ENCODE measurements around the gene CERS4.
"Not testable (repeated sequence)": the region's sequence is repeated elsewhere in the genome, so short reads cannot be mapped to it uniquely, and the experiment has no call there.

The CERS4 gene

DNA sequence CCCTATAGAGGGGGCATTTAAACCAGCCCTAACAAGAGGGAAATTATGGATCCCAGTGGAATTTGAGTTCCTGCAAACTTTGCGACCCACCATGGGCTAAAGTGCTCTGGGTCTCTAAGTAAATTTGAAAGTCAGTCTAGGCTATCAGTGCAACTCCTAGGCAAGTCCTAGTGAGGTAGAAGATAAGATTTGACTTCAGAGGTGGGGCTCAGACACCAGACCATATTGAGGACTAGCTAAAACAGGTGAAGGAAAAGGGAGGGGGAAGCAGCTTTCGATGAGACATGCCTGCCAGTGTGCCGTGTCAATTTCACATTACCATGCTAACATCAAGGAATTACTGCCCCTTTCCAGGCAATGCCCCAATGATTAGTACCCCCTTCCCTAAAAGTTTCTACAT lies 60.6 kb downstream of the CERS4 start:
- DNase-seq = no peak

DNA sequence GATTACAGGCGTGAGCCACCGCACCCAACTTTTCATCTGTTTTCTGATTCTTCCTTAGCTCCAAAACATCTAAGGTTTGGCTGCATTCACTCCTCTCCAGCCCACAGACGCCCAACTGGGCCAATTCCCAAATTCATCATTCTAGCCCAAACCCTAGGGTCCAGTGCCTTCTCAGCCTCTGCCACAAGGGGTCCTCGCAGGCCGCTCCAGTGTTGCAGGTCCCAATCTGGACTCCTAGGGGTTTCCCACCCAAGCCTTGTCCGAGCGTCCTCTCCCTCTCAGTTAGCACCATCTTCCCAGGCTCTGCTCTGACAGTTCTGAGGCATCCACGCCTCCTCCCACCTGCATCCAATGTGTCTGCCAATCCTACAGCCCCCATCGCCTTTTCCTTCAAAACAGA lies 67.3 kb downstream of the CERS4 start:
- not testable (repeated sequence) for DNase-seq

DNA sequence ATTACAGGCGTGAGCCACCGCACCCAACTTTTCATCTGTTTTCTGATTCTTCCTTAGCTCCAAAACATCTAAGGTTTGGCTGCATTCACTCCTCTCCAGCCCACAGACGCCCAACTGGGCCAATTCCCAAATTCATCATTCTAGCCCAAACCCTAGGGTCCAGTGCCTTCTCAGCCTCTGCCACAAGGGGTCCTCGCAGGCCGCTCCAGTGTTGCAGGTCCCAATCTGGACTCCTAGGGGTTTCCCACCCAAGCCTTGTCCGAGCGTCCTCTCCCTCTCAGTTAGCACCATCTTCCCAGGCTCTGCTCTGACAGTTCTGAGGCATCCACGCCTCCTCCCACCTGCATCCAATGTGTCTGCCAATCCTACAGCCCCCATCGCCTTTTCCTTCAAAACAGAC lies 82.2 kb downstream of the CERS4 start:
- DNase-seq = not testable (repeated sequence)

DNA sequence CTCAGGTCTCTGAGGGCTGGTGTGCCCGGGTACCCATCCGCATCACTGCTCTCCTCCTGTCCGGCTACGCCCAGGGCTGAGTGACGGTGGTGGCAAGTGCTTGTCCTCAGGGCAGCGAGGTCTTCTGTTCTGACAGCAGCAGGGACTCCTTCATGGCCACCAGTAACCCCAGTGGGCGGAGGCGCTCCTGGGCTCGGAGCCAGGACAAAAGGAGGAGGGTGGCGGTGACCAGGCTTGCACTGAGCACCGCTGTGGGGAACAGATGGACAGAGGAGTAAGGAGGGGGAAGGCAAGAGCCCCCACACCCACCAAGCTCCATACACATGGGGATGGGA lies 93.2 kb downstream of the CERS4 start:
- DNase-seq = no peak

DNA sequence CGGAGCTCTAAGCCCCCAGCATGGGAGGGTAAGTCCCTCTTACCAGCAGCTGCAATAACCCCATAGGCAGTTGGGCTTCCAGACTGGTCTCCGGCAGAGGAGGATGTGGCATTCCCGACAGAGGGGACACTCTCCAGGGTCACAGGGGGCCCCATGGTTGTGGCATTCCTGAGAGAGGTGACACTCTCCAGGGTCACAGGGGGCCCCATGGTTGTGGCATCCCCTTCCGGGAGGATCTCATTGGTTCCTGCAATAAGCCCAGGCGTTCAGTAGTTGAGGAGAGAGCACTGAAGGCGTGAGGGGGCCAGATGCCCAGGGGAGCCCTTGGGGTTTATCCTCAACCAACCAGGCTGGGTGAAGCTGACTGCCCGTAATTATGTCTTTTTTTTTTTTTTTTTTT lies 93.6 kb downstream of the CERS4 start:
- no peak for DNase-seq

DNA sequence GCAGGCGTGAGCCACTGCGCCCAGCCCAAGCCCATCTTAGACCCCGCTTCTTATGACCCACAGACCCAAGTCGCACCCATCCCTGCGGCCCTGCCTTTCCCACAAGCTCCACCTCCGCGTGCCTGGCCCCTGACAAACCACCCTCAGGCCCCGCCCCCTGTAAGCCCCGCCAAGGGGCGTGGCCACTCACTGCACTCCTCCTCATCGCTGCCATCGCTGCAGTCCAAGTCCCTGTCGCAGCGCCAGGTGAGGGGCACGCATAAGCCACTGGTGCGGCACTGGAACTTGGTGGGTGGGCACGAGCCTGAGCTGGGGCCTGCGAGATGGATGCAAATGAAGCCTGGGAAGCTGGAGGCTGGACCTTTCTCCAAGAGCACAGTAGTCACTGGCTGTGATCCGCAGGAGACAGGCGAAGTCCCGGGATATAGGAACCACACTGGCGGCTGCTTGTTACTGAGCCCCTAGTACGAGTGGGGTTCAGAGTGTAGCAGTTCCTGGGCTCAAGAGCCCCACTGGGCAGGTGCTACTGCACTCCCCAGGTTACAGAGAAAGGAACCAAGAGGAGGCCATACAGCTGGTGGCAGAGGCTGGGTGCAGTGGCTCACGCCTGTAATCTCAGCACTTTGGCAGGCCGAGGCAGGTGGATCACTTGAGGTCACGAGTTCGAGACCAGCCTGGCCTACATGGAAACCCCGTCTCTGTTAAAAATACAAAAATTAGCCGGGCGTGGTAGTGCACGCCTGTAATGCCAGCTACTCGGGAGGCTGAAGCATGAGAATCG lies 95.9 kb downstream of the CERS4 start:
- DNase-seq = no peak

DNA sequence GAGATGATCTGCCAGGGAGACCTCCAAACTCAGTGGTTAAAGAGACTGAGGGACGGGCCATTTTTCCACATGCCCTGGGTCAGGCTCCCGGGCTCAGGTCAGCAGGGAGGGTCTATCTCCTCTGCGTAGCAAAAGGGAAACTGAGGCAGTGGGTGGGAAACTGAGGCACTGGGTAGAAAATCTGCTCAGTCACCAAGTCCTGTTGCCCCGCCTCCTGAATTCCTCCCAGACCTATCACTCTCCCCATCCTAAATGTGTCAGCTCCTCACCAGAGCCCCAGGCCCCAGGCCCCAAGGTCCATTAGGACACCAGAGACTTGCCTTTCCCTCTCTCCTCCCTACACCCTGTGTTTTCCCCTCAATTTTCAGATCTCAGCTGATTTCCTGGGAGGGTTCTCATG lies 96.6 kb downstream of the CERS4 start:
- DNase-seq = no peak

DNA sequence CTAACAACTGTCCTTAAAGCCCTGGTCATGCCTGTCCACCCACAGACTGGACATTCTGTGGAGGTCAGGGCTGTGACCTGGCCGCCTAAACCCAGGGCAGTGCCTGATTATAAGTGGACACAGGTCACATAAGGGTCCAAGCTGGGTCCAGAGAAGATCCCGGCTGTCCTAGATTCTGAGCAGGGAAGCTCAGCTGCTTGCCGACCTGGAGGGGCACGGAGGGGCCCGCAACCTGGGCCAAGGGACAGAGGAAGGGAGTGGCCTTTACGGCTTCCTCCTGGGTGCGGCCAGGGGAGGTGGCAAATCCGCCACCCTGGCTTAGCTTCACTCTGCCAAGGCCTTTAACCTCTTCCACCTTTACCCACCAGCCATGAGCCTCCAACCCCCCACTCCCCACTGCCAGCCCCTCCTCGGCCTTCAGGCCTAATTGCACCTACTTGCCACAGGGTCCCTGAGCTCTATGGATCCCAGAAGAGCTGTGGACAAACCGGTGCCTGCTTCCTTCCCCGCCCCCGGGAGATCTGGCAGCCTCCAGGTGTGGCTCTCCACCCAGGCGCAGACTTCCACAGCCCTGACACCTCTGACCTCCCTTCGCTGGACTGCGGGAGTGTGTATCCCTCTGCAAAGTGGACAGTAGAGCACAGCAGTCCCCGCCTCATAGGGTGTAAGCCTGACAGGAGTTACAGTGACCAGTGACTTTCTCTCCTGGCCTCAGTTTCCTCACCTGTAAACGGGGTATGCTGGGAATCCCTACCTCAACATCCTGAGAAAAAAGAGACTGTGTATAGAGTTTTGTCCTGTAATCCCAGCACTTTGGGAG lies 97.3 kb downstream of the CERS4 start:
- DNase-seq = no peak

DNA sequence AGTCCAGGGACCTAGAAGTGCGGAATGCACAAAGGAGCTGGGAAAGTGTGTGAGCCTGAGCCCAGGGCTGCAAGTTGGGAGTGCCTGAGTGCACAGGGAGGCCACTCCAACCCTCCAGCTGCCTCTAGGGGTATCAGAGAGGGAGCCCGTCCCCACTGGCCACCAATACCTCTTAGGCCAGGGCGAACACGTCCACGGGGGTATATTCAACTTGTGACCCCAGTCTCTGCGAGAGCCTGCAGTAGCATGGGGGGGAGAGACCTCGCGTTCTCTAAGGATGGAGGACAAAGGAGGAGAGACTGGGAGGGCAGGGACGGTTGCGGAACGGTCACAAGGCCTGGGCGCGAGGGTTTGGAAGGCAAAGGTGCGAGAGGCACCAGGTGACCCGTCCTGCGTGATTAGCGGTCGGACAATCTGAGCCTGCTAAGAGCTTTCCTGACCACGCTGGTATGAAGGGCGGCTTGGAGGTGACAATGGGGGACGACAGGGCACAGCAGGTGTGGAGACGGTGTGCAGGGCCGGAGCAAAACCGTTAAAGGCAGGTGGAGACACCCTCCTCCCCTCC lies 98.3 kb downstream of the CERS4 start:
- no peak for DNase-seq

DNA sequence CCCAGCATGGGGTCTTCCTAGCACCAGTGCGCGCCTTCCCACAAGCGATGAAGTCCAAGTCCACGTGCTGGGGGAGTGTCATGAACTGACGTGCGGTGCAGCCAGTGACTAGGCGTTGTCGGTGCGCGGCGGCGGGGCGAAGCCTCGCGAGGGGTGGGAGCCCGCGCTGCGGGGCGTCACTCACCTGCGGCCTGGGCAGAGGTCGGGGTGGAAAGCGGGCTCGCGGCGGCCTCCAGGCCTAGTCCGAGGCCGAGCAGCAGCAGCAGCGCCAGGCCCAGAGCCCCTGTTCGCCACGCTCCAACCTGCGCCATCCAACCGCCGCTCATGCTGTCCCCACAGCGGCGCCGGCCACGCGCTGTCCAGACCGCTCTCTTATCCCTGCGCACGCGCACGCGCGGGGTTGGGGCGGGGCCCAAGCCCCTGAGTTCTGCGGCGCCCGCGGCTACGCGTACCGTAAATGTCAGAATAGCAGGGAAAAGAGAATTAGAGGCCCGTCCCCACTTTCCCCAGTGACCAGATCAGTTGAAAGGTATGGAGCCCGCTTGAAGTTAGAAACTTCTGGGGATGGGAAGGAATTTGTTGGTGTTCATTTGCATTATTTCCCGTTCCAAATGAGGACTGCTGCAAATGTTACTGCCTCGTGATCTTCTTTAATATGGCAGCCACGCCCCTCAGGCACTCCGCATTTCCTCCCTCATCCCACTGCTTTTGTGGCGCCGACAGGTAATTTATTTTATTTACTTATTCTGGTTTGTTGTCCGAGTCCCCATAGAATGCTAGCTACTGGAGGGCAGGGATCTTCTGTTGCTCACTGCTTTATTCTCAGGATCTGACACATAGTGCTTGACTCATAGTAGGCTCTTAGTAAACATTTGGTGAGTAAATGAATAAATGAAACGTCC lies 99.0 kb downstream of the CERS4 start, which contains the start of gene CD320:
Gene CD320 (minus strand): TSS at position 394 of the 902 bp plus-strand sequence. CDS start 68 bp downstream, at position 326.
- DNase-seq = peak; percentile 83

DNA sequence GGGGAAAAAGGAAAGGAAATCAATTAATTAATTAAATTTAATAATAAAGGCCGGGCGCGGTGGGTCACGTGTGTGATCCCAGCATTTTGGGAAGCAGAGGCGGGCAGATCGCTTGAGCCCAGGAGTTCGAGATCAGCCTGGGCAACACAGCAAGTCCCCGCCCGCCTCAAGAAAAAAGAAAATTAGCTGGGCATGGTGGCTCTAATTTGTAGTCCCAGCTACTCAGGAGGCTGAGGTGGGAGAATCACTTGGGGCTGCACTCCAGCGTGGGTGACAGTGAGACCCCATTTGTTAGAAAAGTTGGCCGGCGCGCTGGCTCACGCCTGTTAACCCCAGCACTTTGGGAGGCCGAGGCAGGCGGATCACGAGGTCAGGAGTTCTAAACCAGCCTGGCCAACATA lies 99.7 kb downstream of the CERS4 start:
- no peak for DNase-seq

DNA sequence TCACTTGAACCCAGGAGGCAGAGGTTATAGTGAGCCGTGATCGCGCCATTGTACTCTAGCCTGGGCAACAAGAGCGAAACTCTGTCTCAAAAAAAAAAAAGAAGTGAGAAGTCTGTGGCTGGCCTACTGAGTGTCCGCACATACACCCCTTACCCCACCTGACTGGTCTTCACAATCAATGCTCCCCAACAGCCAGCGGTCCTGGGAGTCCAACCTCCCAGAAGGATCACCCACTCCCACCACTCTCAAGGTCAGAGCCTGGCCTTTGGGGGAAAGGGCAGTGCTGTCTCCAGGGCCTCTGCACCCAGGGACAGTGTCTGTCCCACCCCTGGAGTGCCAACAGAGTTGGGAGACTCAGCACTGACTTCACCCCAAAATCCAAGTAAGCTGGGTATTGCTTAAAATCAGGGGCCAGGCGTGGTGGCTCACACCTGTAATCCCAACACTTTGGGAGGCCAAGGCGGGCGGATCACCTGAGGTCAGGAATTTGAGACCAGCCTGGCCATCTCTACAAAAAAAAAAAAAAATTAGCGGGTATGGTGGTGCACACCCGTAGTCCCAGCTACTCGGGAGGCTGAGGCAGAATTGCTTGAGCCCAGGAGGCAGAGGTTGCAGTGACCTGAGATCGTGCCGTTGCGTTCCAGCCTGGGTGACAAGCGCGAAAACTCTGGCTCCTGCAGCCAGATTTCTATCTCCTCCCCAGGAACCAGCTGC lies 101.3 kb downstream of the CERS4 start:
- DNase-seq = no peak

DNA sequence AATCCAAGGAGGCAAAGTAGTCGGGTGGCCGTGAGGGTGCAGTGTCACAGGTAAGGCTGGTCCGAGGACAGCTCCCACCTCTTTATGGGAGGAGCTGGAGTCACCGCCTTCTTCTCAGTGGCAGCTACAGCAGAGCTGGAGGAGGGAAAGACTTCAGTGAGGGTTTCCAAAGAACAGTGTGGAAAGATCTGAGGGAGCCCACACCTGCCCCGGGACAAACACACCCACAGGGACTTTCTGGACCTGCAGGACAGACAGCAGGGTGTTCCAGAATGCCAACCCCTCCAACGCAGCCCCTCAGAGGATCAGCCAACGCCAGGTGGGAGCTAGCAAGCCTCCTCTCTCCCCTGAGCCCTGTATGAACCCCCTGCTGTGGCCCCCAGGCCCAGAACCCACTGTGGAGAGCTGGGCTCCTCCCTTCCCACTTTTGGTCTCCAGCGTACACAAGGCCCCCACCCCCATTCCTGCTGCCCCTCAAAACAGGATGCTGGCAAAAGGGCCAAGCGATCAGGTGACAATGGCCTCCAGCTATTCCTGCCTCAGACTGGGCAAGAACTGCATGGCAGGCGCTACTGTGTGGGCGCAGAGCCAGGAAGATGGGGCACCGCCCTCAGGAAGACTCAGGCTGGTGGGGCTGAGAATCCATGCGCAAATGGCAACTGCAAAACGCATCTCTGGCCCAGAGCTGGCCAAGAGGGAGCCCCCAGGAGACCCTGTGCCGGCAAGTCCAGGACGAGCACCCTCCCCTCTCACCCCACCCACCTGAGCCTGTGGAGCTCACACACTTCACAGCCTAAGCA lies 102.5 kb downstream of the CERS4 start:
- no peak for DNase-seq
